ENCODE measurements around the gene TAS2R40. TPM values are rescaled to one million over a fixed set of nuclear protein-coding genes. Genes with fewer than 3 reads are reported as not detected.

The TAS2R40 gene
- total and polyA plus RNA-seq, 2 donors (not counting 3 experiments of a cell fraction or from before 2014, with no cell fraction given), result not detected

DNA sequence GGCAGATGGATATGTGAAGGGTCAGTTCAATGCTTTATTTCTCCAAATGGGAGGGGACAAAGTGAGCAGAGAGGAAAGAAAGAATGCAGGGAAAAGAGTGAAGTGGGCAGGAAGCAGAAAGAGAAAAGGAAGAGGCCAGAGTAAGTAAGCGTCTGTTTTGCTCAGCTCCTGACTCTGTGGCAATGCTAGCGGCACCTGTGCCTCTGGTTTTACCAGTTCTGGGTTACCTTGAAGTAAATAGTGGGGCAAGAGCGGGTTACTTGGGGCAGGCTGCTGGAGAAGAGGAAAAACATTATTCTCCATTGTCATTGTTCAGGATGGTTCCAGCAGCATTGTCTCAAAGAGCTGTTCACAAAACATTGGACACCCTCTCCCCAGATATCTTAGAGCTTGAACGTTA lies 1.9 kb downstream of the TAS2R40 start:
- dilution Hi-C loops (cut with MboI; ENCODE audit: extremely low pct_ligation_motif_present, low sequenced_read_pairs), result loop anchor here (25.0 kb wide), 1 partner anchor 211 kb away; no protein-coding TSS in a partner anchor
- ChIA-PET CTCF (interaction anchor here (1.3 to 10.8 kb wide), 3 partner anchors 9 to 213 kb away, joined by 3 to 967 read pairs (median 28); no protein-coding TSS in a partner anchor), POLR2A (no interaction called here)
- Histone ChIP-seq H3K27ac (ENCODE audit: insufficient read depth, low read depth, low read length) (no peak overlapping the region), H3K4me1 (ENCODE audit: control insufficient read depth, extremely low read depth, insufficient read depth, low read length) (no peaks in the 10 kb centered on the region), H3K36me3 (ENCODE audit: control insufficient read depth in 2 of 2, extremely low read depth in 1 of 2, insufficient read depth in 2 of 2, low read length in 2 of 2) (no peaks in the 10 kb centered on the region), H4K20me1 (replicated peaks; ENCODE audit: control insufficient read depth, extremely low read depth, insufficient read depth, low read length) (no peaks in the 10 kb centered on the region), H3K4me2 (ENCODE audit: insufficient read depth, low read length) (no peak overlapping the region), H3K79me2 (ENCODE audit: control insufficient read depth, insufficient read depth, low read length) (no peaks in the 10 kb centered on the region), H3K9me3 (replicated peaks; ENCODE audit: control insufficient read depth, insufficient read depth, low read length) (no peaks in the 10 kb centered on the region), H3K27me3 (ENCODE audit: control insufficient read depth in 2 of 2, insufficient read depth in 2 of 2, low read length in 2 of 2) (peaks cover 18 to 34% of the 10 kb centered on the region in 2 experiments), H3K9me1 (replicated peaks; ENCODE audit: control insufficient read depth, extremely low read depth, insufficient read depth, low read length) (no peaks in the 10 kb centered on the region), H3K9ac (replicated peaks; ENCODE audit: extremely low read depth, insufficient read depth, low read length) (no peak overlapping the region), H3K4me3 (replicated peaks in 1 of 3; ENCODE audit: insufficient read depth in 1 of 3, low read depth in 1 of 3, low read length in 3 of 3) (no peak overlapping the region), H2AFZ (ENCODE audit: low read depth, low read length) (no peak overlapping the region)
- FAIRE-seq, result no peak
- intact Hi-C loops (cut with micrococcal nuclease), result no loop called here
- DNase-seq (ENCODE audit: low read depth, low spot score), result no peak
- no TSS peak for BruUV-seq (replicated peaks)
- TF ChIP-seq JUN (IDR thresholded peaks at IDR 0.05; ENCODE audit: borderline replicate concordance, insufficient read depth, insufficient read length, low read depth) (no peak), GATA2 (IDR thresholded peaks at IDR 0.05; ENCODE audit: insufficient read depth, insufficient read length, low read depth, low read length) (no peak), MYC (IDR thresholded peaks at IDR 0.05; ENCODE audit: low read depth, low read length) (no peak), POLR2A (IDR thresholded peaks at IDR 0.05; ENCODE audit: low read depth, low read length) (no peak), EZH2 (IDR thresholded peaks at IDR 0.05; ENCODE audit: borderline replicate concordance, low read depth, low read length, severe bottlenecking) (no peak), FOS (IDR thresholded peaks at IDR 0.05; ENCODE audit: borderline replicate concordance, insufficient read depth, low read length) (no peak), POLR2AphosphoS5 (IDR thresholded peaks at IDR 0.05; ENCODE audit: insufficient read depth, low read depth, low read length) (no peak)
- TF ChIP-seq, protein P1, sequence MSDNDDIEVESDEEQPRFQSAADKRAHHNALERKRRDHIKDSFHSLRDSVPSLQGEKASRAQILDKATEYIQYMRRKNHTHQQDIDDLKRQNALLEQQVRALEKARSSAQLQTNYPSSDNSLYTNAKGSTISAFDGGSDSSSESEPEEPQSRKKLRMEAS (IDR thresholded peaks at IDR 0.05; ENCODE audit: insufficient read depth, insufficient read length), result no peak
- TF ChIP-seq, protein P2, sequence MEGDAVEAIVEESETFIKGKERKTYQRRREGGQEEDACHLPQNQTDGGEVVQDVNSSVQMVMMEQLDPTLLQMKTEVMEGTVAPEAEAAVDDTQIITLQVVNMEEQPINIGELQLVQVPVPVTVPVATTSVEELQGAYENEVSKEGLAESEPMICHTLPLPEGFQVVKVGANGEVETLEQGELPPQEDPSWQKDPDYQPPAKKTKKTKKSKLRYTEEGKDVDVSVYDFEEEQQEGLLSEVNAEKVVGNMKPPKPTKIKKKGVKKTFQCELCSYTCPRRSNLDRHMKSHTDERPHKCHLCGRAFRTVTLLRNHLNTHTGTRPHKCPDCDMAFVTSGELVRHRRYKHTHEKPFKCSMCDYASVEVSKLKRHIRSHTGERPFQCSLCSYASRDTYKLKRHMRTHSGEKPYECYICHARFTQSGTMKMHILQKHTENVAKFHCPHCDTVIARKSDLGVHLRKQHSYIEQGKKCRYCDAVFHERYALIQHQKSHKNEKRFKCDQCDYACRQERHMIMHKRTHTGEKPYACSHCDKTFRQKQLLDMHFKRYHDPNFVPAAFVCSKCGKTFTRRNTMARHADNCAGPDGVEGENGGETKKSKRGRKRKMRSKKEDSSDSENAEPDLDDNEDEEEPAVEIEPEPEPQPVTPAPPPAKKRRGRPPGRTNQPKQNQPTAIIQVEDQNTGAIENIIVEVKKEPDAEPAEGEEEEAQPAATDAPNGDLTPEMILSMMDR (IDR thresholded peaks at IDR 0.05; ENCODE audit: extremely low read depth in 1 of 2, insufficient read depth in 1 of 2, low read depth in 1 of 2, low read length in 2 of 2), result no peak

Data from endothelial cell of umbilical vein (primary cell).